ENCODE results near the gene PSMG2. TPM values are rescaled to one million over a fixed set of nuclear protein-coding genes. Genes with fewer than 3 reads are reported as not detected.

The PSMG2 gene
- total RNA-seq, 2 experiments from 2014 or later, result 98.2 to 106 TPM

Other genes with a start within 250 kb of the PSMG2 start
- gene SPIRE1, start 44.9 kb upstream of the PSMG2 start, total RNA-seq, result 1 to 10 TPM; 3.4 to 9.6 TPM
- 10 to 100 TPM; 15.7 to 18.0 TPM for gene CEP76, start 319 bp upstream of the PSMG2 start, total RNA-seq
- 10 to 100 TPM; 65.4 to 82.7 TPM for gene PTPN2, start 181.2 kb downstream of the PSMG2 start, total RNA-seq
- 10 to 100 TPM; 50.9 to 66.7 TPM for gene SEH1L, start 245.0 kb downstream of the PSMG2 start, total RNA-seq

Data from activated CD8-positive, alpha-beta memory T cell treated with anti-CD3 and anti-CD28 coated beads, Interleukin-2, amount 10 ng/mL, durations not matched to agents 7 days and 5 days (primary cell).